Right forelimb (tissue), 1 donor: ENCODE measurements around the gene TGFBR3L.
A peak's percentile ranks its signal among the peaks of the same experiment; 100 is the strongest.
"Not testable (repeated sequence)": the region's sequence is repeated elsewhere in the genome, so short reads cannot be mapped to it uniquely, and the experiment has no call there.

Experiments used
- DNase-seq: peaks from one replicate; pipeline ENCODE4 v3.0.0-alpha.2; 2018

The TGFBR3L gene

GRCh38 chr19:7928741-7929701 lies 14.4 kb downstream of the TGFBR3L start:
- no peak for DNase-seq

- DNase-seq: not testable (repeated sequence)
Observed at GRCh38 chr19:7930030-7930429, 15.4 kb downstream of the TGFBR3L start.

- DNase-seq: no peak
Observed at GRCh38 chr19:7930765-7931164, 16.1 kb downstream of the TGFBR3L start.

GRCh38 chr19:7931221-7932061 lies 16.8 kb downstream of the TGFBR3L start:
- DNase-seq: no peak

GRCh38 chr19:7932276-7932929 lies 17.8 kb downstream of the TGFBR3L start:
- DNase-seq: no peak

- DNase-seq: no peak
Observed at GRCh38 chr19:7932930-7933300, 18.3 kb downstream of the TGFBR3L start.

GRCh38 chr19:7933411-7933810 lies 18.8 kb downstream of the TGFBR3L start:
- DNase-seq: no peak

GRCh38 chr19:7933828-7934725 lies 19.4 kb downstream of the TGFBR3L start:
- DNase-seq: no peak

- no peak for DNase-seq
Observed at GRCh38 chr19:7934766-7935165, 20.1 kb downstream of the TGFBR3L start.

GRCh38 chr19:7940841-7941240 lies 26.2 kb downstream of the TGFBR3L start:
- no peak for DNase-seq

GRCh38 chr19:7941895-7942596 lies 27.4 kb downstream of the TGFBR3L start:
- no peak for DNase-seq

- no peak for DNase-seq
Observed at GRCh38 chr19:7942981-7943443, 28.4 kb downstream of the TGFBR3L start.

- DNase-seq: peak; percentile 99
Observed at GRCh38 chr19:7943444-7944176, 29.0 kb downstream of the TGFBR3L start, which contains the start of gene TIMM44. Gene TIMM44 (minus strand): TSS chr19:7943666. CDS start chr19:7943651, 15 bp downstream.

GRCh38 chr19:7944177-7944761 lies 29.6 kb downstream of the TGFBR3L start:
- DNase-seq: peak; percentile 89

GRCh38 chr19:7947939-7948338 lies 33.3 kb downstream of the TGFBR3L start:
- no peak for DNase-seq

GRCh38 chr19:7953060-7953459 lies 38.4 kb downstream of the TGFBR3L start:
- DNase-seq: no peak

GRCh38 chr19:7953576-7953975 lies 38.9 kb downstream of the TGFBR3L start:
- DNase-seq: no peak

GRCh38 chr19:7955696-7956095 lies 41.1 kb downstream of the TGFBR3L start:
- no peak for DNase-seq

GRCh38 chr19:7959211-7959610 lies 44.6 kb downstream of the TGFBR3L start:
- no peak for DNase-seq

- not testable (repeated sequence) for DNase-seq
Observed at GRCh38 chr19:7961082-7961481, 46.5 kb downstream of the TGFBR3L start.
